DOHH2 (cell line): ENCODE data around the gene KCNK7.

Source experiments
- H3F3A ChIP-seq: fragments of 200-600 bp; sonication (generic), shearing (Covaris generic); 2 replicates; pipeline ENCODE4 v1.6.0; 2016; ENCODE audit warnings: antibody characterized with exemption, mild to moderate bottlenecking; ENCODE audit not compliant: control insufficient read depth, insufficient read depth
- H3K27ac ChIP-seq: fragments of 200-600 bp; sonication (generic); 2 replicates; pipeline ENCODE4 v1.5.1; 2014; ENCODE audit warnings: low read depth, mild to moderate bottlenecking, low read length, moderate library complexity
- H3K27me3 ChIP-seq: fragments of 200-600 bp; sonication (generic); 2 replicates; pipeline ENCODE4 v1.6.1; 2014; ENCODE audit warnings: mild to moderate bottlenecking, low read length, mixed read lengths; ENCODE audit not compliant: control insufficient read depth
- H3K36me3 ChIP-seq: fragments of 200-600 bp; sonication (generic); 2 replicates; pipeline ENCODE4 v1.6.1; 2014; ENCODE audit warnings: mild to moderate bottlenecking, low read length, moderate library complexity, mixed read lengths; ENCODE audit not compliant: control insufficient read depth
- H3K4me1 ChIP-seq: fragments of 200-600 bp; sonication (generic); 2 replicates; pipeline ENCODE4 v1.6.1; 2014; ENCODE audit warnings: mild to moderate bottlenecking, low read length, mixed read lengths; ENCODE audit not compliant: control insufficient read depth
- H3K4me2 ChIP-seq: fragments of 200-600 bp; sonication (generic); 2 replicates; pipeline ENCODE4 v1.6.0; 2014; ENCODE audit warnings: mild to moderate bottlenecking, low read length, moderate library complexity
- H3K4me3 ChIP-seq: fragments of 200-600 bp; sonication (generic); 2 replicates; pipeline ENCODE4 v1.5.1; 2014; ENCODE audit warnings: mild to moderate bottlenecking, low read length, mixed read lengths
- H3K79me2 ChIP-seq: fragments of 200-600 bp; sonication (generic); 2 replicates; pipeline ENCODE4 v1.6.1; 2014; ENCODE audit warnings: mild to moderate bottlenecking, low read length, mixed read lengths; ENCODE audit not compliant: control insufficient read depth
- H3K9me2 ChIP-seq: fragments of 200-600 bp; sonication (generic); replicated peaks from 2 replicates; pipeline ENCODE4 v1.6.1; 2014; ENCODE audit warnings: mild to moderate bottlenecking, low read length, mixed read lengths; ENCODE audit not compliant: control insufficient read depth
- H3K9me3 ChIP-seq: fragments of 200-600 bp; sonication (generic); 2 replicates; pipeline ENCODE4 v1.6.1; 2014; ENCODE audit warnings: antibody characterized with exemption, low read length, mixed read lengths; ENCODE audit not compliant: control insufficient read depth, insufficient read depth
- H4K20me1 ChIP-seq: fragments of 200-600 bp; sonication (generic); 2 replicates; pipeline ENCODE4 v1.6.0; 2014; ENCODE audit warnings: low read depth, mild to moderate bottlenecking, antibody characterized with exemption, low read length, moderate library complexity; ENCODE audit not compliant: control insufficient read depth, insufficient read depth
- CTCF ChIP-seq: fragments of 200-600 bp; sonication (generic); IDR thresholded peaks from one replicate; pipeline ENCODE4 v1.5.1; 2014; ENCODE audit warnings: antibody characterized with exemption, mild to moderate bottlenecking, low read depth, low read length; ENCODE audit not compliant: poor library complexity, severe bottlenecking
- EZH2phosphoT487 ChIP-seq: fragments of 200-600 bp; sonication (generic); IDR thresholded peaks from 2 replicates; pipeline ENCODE4 v1.6.1; 2017; ENCODE audit warnings: borderline replicate concordance, mild to moderate bottlenecking, antibody characterized with exemption, low read length, moderate library complexity, mixed read lengths

KCNK7 gene

GRCh38 chr11:65576232-65576866 lies 19.3 kb downstream of the KCNK7 start:
- Histone ChIP-seq H3K4me2 (peak overlapping the region; percentile 87), H3F3A (peaks cover 20% of the 10 kb centered on the region), H3K4me3 (peak overlapping the region; percentile 86), H3K36me3 (peaks cover 18% of the 10 kb centered on the region), H3K9me2 (no peaks in the 10 kb centered on the region), H3K9me3 (no peaks in the 10 kb centered on the region), H3K27me3 (no peaks in the 10 kb centered on the region), H3K4me1 (peaks cover 51% of the 10 kb centered on the region), H4K20me1 (0 out of 2 replicates have a peak, but pooled peaks cover 2% of the 10 kb centered on the region), H3K79me2 (peaks cover 32% of the 10 kb centered on the region), H3K27ac (peak overlapping the region; percentile 35)
- TF ChIP-seq CTCF (no peak), EZH2phosphoT487 (no peak)

- Histone ChIP-seq H3K4me1 (peaks cover 55% of the 10 kb centered on the region), H4K20me1 (0 out of 2 replicates have a peak, but pooled peaks cover 2% of the 10 kb centered on the region), H3K27ac (peak within 1 kb of the TSS; percentile 90), H3K36me3 (peaks cover 16% of the 10 kb centered on the region), H3K4me2 (peak within 1 kb of the TSS; percentile 87), H3K9me3 (no peaks in the 10 kb centered on the region), H3K27me3 (no peaks in the 10 kb centered on the region), H3K9me2 (no peaks in the 10 kb centered on the region), H3K4me3 (peak within 1 kb of the TSS; percentile 86), H3K79me2 (peaks cover 39% of the 10 kb centered on the region), H3F3A (peaks cover 20% of the 10 kb centered on the region)
- TF ChIP-seq EZH2phosphoT487 (no peak), CTCF (no peak)
Measured at GRCh38 chr11:65575568-65576231, 19.9 kb downstream of the KCNK7 start, which contains the start of gene EHBP1L1. Gene EHBP1L1, plus strand, starts transcription at chr11:65576053. Its CDS starts 250 bp downstream, at chr11:65576303.

GRCh38 chr11:65574811-65575567 lies 20.6 kb downstream of the KCNK7 start:
- Histone ChIP-seq H3K4me3 (peak overlapping the region; percentile 86), H3K27ac (peak overlapping the region; percentile 90), H3K9me3 (no peaks in the 10 kb centered on the region), H3K4me2 (peak overlapping the region; percentile 87), H3K9me2 (no peaks in the 10 kb centered on the region), H3K4me1 (peaks cover 55% of the 10 kb centered on the region), H3K79me2 (peaks cover 43% of the 10 kb centered on the region), H3K36me3 (peaks cover 15% of the 10 kb centered on the region), H3F3A (peaks cover 20% of the 10 kb centered on the region), H3K27me3 (no peaks in the 10 kb centered on the region), H4K20me1 (0 out of 2 replicates have a peak, but pooled peaks cover 2% of the 10 kb centered on the region)
- no peak for TF ChIP-seq CTCF
